ENCODE measurements around the gene BIRC3. TPM values are rescaled to one million over a fixed set of nuclear protein-coding genes. Genes with fewer than 3 reads are reported as not detected.

Gene BIRC3
- total RNA-seq, 1 donor from 2014 or later: 0.08 TPM

- peaks cover 11% of the 10 kb centered on the region for H3K4me1 Mint-ChIP-seq (ENCODE audit: unreplicated experiment)
- DNase-seq (ENCODE audit: low spot score): no peak
- no peak overlapping the region for H3K27ac Mint-ChIP-seq (ENCODE audit: unreplicated experiment)
- H3K27me3 Mint-ChIP-seq (ENCODE audit: unreplicated experiment): no peaks in the 10 kb centered on the region
- H3K4me3 Mint-ChIP-seq (ENCODE audit: unreplicated experiment): no peak overlapping the region
- TF ChIP-seq, protein P1, sequence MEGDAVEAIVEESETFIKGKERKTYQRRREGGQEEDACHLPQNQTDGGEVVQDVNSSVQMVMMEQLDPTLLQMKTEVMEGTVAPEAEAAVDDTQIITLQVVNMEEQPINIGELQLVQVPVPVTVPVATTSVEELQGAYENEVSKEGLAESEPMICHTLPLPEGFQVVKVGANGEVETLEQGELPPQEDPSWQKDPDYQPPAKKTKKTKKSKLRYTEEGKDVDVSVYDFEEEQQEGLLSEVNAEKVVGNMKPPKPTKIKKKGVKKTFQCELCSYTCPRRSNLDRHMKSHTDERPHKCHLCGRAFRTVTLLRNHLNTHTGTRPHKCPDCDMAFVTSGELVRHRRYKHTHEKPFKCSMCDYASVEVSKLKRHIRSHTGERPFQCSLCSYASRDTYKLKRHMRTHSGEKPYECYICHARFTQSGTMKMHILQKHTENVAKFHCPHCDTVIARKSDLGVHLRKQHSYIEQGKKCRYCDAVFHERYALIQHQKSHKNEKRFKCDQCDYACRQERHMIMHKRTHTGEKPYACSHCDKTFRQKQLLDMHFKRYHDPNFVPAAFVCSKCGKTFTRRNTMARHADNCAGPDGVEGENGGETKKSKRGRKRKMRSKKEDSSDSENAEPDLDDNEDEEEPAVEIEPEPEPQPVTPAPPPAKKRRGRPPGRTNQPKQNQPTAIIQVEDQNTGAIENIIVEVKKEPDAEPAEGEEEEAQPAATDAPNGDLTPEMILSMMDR (IDR thresholded peaks at IDR 0.05; ENCODE audit: unreplicated experiment): no peak
- H3K9me3 Mint-ChIP-seq (ENCODE audit: unreplicated experiment): no peaks in the 10 kb centered on the region
- H3K36me3 Mint-ChIP-seq (ENCODE audit: low read depth, unreplicated experiment): peaks cover 36% of the 10 kb centered on the region
These were observed 58.6 kb downstream of the BIRC3 start for GRCh38 chr11:102375720-102376399.

- Mint-ChIP-seq H3K27me3 (ENCODE audit: unreplicated experiment) (no peaks in the 10 kb centered on the region), H3K27ac (ENCODE audit: unreplicated experiment) (no peak overlapping the region), H3K4me1 (ENCODE audit: unreplicated experiment) (peaks cover 20% of the 10 kb centered on the region), H3K9me3 (ENCODE audit: unreplicated experiment) (no peaks in the 10 kb centered on the region), H3K36me3 (ENCODE audit: low read depth, unreplicated experiment) (peaks cover 38% of the 10 kb centered on the region), H3K4me3 (ENCODE audit: unreplicated experiment) (no peak overlapping the region)
- TF ChIP-seq, protein P1 (IDR thresholded peaks at IDR 0.05; ENCODE audit: unreplicated experiment): no peak
- DNase-seq (ENCODE audit: low spot score): no peak
These were observed 60.6 kb downstream of the BIRC3 start for GRCh38 chr11:102377891-102378290.

DNA sequence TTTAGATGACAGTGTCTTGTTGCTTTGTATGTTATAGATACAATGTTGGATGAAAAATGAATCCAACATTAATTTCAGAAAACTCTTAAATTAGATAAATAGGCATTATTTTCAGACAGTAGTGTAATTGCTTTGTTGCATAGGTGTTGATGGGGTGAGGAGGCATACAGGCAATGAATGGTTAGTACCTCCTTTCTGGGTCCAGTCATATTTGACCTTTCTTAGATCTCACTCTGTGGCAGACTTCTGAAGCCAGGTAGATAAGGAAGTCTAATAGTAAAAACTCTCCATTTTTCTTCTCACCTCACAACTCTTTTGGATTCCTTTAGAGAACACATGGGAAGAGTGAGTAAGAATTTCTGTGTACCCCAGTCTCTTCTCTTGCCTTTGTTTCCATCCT lies 61.5 kb downstream of the BIRC3 start:
- no peaks in the 10 kb centered on the region for H3K9me3 Mint-ChIP-seq (ENCODE audit: unreplicated experiment)
- H3K27me3 Mint-ChIP-seq (ENCODE audit: unreplicated experiment): peaks cover 3% of the 10 kb centered on the region
- no peak overlapping the region for H3K4me3 Mint-ChIP-seq (ENCODE audit: unreplicated experiment)
- H3K27ac Mint-ChIP-seq (ENCODE audit: unreplicated experiment): no peak overlapping the region
- peaks cover 38% of the 10 kb centered on the region for H3K36me3 Mint-ChIP-seq (ENCODE audit: low read depth, unreplicated experiment)
- peaks cover 29% of the 10 kb centered on the region for H3K4me1 Mint-ChIP-seq (ENCODE audit: unreplicated experiment)
- DNase-seq (ENCODE audit: low spot score): no peak
- TF ChIP-seq, protein P1 (IDR thresholded peaks at IDR 0.05; ENCODE audit: unreplicated experiment): no peak

DNA sequence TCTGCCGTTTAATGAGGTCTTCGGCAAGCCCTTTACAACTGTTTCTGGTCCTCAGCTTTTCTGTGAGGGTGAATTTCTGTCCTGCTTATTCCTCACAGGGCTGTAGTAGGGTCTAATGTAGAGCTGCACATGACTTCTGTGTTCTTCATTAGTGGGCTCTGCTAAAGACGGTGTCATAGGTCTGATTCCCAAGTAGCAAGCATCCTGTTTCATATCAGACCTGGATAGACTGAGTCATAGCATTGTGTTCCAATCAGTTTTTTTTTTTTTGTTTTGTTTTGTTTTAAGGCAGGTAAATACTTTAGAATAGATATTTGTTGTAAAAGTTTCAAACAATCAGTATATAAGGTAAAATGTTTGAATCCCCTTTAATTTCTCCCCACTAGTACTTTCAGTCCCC lies 65.1 kb downstream of the BIRC3 start:
- TF ChIP-seq, protein P1 (IDR thresholded peaks at IDR 0.05; ENCODE audit: unreplicated experiment): no peak
- DNase-seq (ENCODE audit: low spot score): no peak
- H3K4me3 Mint-ChIP-seq (ENCODE audit: unreplicated experiment): no peak overlapping the region
- H3K9me3 Mint-ChIP-seq (ENCODE audit: unreplicated experiment): no peaks in the 10 kb centered on the region
- peaks cover 44% of the 10 kb centered on the region for H3K36me3 Mint-ChIP-seq (ENCODE audit: low read depth, unreplicated experiment)
- peak overlapping the region; percentile 85 for H3K27ac Mint-ChIP-seq (ENCODE audit: unreplicated experiment)
- peaks cover 7% of the 10 kb centered on the region for H3K27me3 Mint-ChIP-seq (ENCODE audit: unreplicated experiment)
- peaks cover 55% of the 10 kb centered on the region for H3K4me1 Mint-ChIP-seq (ENCODE audit: unreplicated experiment)

DNA sequence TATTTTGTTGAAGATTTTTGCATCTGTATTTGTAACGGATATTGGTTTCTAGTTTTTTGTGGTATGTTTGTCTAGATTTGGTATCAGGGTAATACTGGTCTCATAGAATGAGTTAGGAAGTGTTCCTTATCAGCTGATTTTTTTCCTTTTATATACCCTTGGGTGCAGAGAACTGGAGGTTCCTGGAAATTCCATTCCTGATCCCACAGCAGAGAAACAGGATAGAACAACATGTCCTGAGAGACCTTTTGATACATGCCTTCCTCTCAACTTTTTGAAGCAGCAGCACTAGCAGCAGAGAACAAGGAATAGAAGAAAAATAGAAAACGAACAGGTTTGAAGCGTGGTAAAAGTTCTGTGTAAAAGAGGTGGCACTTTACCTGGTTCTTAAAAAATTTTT lies 66.6 kb downstream of the BIRC3 start:
- Mint-ChIP-seq H3K4me3 (ENCODE audit: unreplicated experiment) (peak overlapping the region; percentile 12), H3K27me3 (ENCODE audit: unreplicated experiment) (peaks cover 7% of the 10 kb centered on the region), H3K4me1 (ENCODE audit: unreplicated experiment) (peaks cover 55% of the 10 kb centered on the region), H3K9me3 (ENCODE audit: unreplicated experiment) (no peaks in the 10 kb centered on the region), H3K27ac (ENCODE audit: unreplicated experiment) (peak overlapping the region; percentile 88), H3K36me3 (ENCODE audit: low read depth, unreplicated experiment) (peaks cover 45% of the 10 kb centered on the region)
- DNase-seq (ENCODE audit: low spot score): no peak
- TF ChIP-seq, protein P1 (IDR thresholded peaks at IDR 0.05; ENCODE audit: unreplicated experiment): no peak

Measured in endothelial cell (in vitro differentiated cells).